ENCODE results near the gene WDFY2. TPM values are rescaled to one million over a fixed set of nuclear protein-coding genes. Genes with fewer than 3 reads are reported as not detected.

WDFY2 gene, protein sequence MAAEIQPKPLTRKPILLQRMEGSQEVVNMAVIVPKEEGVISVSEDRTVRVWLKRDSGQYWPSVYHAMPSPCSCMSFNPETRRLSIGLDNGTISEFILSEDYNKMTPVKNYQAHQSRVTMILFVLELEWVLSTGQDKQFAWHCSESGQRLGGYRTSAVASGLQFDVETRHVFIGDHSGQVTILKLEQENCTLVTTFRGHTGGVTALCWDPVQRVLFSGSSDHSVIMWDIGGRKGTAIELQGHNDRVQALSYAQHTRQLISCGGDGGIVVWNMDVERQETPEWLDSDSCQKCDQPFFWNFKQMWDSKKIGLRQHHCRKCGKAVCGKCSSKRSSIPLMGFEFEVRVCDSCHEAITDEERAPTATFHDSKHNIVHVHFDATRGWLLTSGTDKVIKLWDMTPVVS
- 18.6 and 20.7 TPM in 2 replicates for total RNA-seq
- long read RNA-seq, full-length matches to known transcripts, result 53 of 134 reads
- long read RNA-seq, partial matches to known transcripts, result 33 of 134 reads
- long read RNA-seq, other reads (novel, unspliced or antisense), result 48 of 134 reads

DNA sequence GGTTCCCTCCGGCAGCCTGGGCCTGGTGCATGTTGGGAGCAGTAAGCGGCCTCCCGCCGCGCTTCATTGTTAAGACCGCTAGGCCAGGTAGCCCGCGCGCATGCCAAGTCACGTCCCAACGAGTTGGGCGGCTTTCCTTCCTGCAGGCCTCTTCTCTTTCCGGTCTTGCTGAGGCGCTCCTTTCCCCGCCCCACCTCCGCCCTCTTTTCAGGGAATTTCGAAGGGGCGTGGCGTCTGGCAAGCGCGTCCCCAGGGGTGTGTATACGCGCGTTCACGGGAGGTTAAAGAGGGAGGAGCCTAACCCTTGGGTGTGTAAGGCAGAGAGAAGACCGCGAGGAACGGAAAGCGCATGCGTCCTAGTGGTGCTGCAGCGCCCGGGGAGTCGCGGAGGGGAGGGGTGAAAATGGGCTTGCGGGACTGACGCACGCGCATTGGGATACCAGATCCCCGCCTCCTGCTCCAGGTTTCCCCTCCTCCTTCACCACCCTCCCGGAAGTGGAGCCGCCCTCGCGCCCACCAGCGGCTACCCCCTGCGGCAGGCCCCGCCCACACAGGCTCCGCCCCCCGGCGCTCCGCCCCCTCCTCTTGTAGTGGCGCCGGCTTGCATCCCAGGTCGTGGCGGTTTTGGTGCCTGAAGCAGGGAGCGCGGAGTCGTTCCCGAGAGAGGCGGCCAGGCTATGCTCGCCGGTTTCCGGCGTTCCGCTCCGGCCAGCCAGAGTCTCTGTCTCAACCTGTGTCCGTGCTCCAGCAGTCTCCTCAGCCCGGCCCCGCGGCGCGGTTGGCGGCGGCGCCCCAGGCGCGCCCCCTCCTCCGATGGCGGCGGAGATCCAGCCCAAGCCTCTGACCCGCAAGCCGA is at the start of gene WDFY2:
TSS of gene WDFY2 (plus strand) at position 588 of the 856 bp plus-strand sequence. CDS start at position 814, 226 bp downstream.
- peak; percentile 100 for DNase-seq (ENCODE audit: extremely low spot score, unreplicated experiment)

DNA sequence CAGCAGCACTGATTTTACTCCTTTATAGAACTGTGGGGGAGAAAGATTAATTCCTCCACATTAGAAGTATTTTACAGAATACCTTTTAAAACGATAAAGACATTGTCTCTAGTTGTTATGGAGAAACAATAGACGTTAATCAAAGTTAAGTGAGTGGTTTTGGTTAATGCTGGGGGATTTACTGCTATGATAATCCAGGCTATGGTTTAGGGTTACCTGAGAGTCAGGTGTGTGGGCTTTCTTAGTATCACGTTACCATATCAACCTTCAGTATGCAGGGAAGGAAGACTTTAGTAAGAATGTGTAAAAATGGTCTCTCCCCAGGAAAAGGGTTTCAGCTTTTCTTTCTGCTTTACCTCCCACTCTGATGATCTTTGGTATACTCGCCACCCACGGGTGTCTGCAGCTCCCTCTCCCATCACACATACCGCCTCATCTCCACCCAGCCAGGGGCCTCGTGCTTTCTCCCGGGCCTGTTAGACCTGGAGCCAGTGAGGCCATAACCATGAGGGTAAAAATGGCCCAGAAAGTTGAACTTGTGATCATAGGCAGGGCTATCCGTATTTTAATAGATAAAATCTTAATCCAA is 45.6 kb upstream of the WDFY2 start:
- H3K36me3 Mint-ChIP-seq (ENCODE audit: unreplicated experiment), result no peaks in the 10 kb centered on the region
- no peak overlapping the region for H3K27ac Mint-ChIP-seq (ENCODE audit: unreplicated experiment)
- H3K4me1 Mint-ChIP-seq (ENCODE audit: unreplicated experiment), result peaks cover 5% of the 10 kb centered on the region
- TF ChIP-seq, protein P1, sequence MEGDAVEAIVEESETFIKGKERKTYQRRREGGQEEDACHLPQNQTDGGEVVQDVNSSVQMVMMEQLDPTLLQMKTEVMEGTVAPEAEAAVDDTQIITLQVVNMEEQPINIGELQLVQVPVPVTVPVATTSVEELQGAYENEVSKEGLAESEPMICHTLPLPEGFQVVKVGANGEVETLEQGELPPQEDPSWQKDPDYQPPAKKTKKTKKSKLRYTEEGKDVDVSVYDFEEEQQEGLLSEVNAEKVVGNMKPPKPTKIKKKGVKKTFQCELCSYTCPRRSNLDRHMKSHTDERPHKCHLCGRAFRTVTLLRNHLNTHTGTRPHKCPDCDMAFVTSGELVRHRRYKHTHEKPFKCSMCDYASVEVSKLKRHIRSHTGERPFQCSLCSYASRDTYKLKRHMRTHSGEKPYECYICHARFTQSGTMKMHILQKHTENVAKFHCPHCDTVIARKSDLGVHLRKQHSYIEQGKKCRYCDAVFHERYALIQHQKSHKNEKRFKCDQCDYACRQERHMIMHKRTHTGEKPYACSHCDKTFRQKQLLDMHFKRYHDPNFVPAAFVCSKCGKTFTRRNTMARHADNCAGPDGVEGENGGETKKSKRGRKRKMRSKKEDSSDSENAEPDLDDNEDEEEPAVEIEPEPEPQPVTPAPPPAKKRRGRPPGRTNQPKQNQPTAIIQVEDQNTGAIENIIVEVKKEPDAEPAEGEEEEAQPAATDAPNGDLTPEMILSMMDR (IDR thresholded peaks at IDR 0.05), result no peak
- H3K4me3 Mint-ChIP-seq (ENCODE audit: unreplicated experiment), result no peak overlapping the region
- no peak for DNase-seq (ENCODE audit: extremely low spot score, unreplicated experiment)
- no peaks in the 10 kb centered on the region for H3K9me3 Mint-ChIP-seq (ENCODE audit: unreplicated experiment)
- H3K27me3 Mint-ChIP-seq (ENCODE audit: unreplicated experiment), result peaks cover 12% of the 10 kb centered on the region

More for the DNA sequence above, at the start of gene WDFY2:
- peaks cover 4% of the 10 kb centered on the region for H3K27me3 Mint-ChIP-seq (ENCODE audit: unreplicated experiment)
- no peaks in the 10 kb centered on the region for H3K36me3 Mint-ChIP-seq (ENCODE audit: unreplicated experiment)
- TF ChIP-seq, protein P1 (IDR thresholded peaks at IDR 0.05), result no peak
- H3K9me3 Mint-ChIP-seq (ENCODE audit: unreplicated experiment), result no peaks in the 10 kb centered on the region
- H3K27ac Mint-ChIP-seq (ENCODE audit: unreplicated experiment), result peak within 1 kb of the TSS; percentile 96
- H3K4me1 Mint-ChIP-seq (ENCODE audit: unreplicated experiment), result peaks cover 43% of the 10 kb centered on the region
- H3K4me3 Mint-ChIP-seq (ENCODE audit: unreplicated experiment), result peak within 1 kb of the TSS; percentile 90

DNA sequence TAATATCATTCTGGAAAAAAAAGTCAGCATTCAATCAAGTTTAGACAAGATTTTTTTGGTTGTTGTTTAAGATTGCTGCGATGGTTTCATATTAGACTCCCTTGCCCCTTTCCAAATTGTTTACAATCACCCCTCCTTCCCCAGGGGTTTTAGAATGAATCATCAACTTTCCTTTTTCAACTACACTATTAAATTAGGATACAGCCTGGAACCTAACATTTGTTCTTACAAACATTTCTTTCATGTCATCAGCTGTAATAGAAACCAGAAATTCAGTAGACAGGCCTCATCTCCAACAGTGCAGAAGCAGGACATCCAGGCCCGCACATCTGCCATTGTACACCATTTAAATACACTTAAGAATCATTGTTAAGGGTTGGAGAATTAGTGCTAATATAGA is 44.4 kb upstream of the WDFY2 start:
- no peaks in the 10 kb centered on the region for H3K36me3 Mint-ChIP-seq (ENCODE audit: unreplicated experiment)
- peaks cover 12% of the 10 kb centered on the region for H3K27me3 Mint-ChIP-seq (ENCODE audit: unreplicated experiment)
- TF ChIP-seq, protein P1 (IDR thresholded peaks at IDR 0.05), result no peak
- H3K27ac Mint-ChIP-seq (ENCODE audit: unreplicated experiment), result peak overlapping the region; percentile 5
- no peaks in the 10 kb centered on the region for H3K9me3 Mint-ChIP-seq (ENCODE audit: unreplicated experiment)
- H3K4me3 Mint-ChIP-seq (ENCODE audit: unreplicated experiment), result no peak overlapping the region
- no peak for DNase-seq (ENCODE audit: extremely low spot score, unreplicated experiment)
- peaks cover 5% of the 10 kb centered on the region for H3K4me1 Mint-ChIP-seq (ENCODE audit: unreplicated experiment)

DNA sequence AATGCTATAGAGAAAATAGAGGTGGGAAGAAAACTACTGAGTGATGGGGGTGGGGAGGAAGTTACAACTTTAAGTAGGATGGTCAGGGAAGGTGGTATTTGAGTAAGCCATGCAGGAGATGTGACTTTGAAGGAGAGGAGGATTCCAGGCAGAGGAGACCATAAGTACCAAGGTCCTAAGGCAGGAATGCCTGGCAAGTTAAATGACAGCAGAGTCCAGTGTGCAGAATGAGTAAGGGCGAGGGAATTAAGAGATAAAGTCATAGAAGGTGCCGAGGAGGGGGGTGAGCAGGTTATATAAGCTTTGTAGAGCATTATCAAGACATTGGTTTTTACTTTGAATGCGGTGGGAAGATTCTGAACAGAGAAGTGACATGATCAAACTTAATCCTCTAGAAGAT is 43.2 kb upstream of the WDFY2 start:
- TF ChIP-seq, protein P1 (IDR thresholded peaks at IDR 0.05), result no peak
- Mint-ChIP-seq H3K9me3 (ENCODE audit: unreplicated experiment) (no peaks in the 10 kb centered on the region), H3K4me1 (ENCODE audit: unreplicated experiment) (peaks cover 5% of the 10 kb centered on the region), H3K4me3 (ENCODE audit: unreplicated experiment) (no peak overlapping the region), H3K27me3 (ENCODE audit: unreplicated experiment) (peaks cover 12% of the 10 kb centered on the region), H3K27ac (ENCODE audit: unreplicated experiment) (no peak overlapping the region), H3K36me3 (ENCODE audit: unreplicated experiment) (no peaks in the 10 kb centered on the region)
- DNase-seq (ENCODE audit: extremely low spot score, unreplicated experiment), result no peak

Data from osteocyte (in vitro differentiated cells).